Endometrium (tissue), 2 donors: ENCODE measurements around the gene LARGE1.
A peak's percentile ranks its signal among the peaks of the same experiment; 100 is the strongest.

Source experiments
- FAIRE-seq: peaks from 2 replicates; lab custom pipeline; 2012; peaks lifted over from hg19 to GRCh38; lab: Jason Lieb, UNC
- donor health status: control.
- donor health status: control.

Gene LARGE1

GRCh38 chr22:33853200-33854097 lies 66.8 kb downstream of the LARGE1 start:
- FAIRE-seq: no peak

- FAIRE-seq: peak; percentile 63
Measured at GRCh38 chr22:33851821-33852384, 68.4 kb downstream of the LARGE1 start.

- FAIRE-seq: no peak
Measured at GRCh38 chr22:33851240-33851639, 69.0 kb downstream of the LARGE1 start.

- FAIRE-seq: no peak
Measured at GRCh38 chr22:33850724-33851123, 69.6 kb downstream of the LARGE1 start.

- FAIRE-seq: peak; percentile 23
Measured at GRCh38 chr22:33850193-33850592, 70.1 kb downstream of the LARGE1 start.

GRCh38 chr22:33848251-33848650 lies 72.0 kb downstream of the LARGE1 start:
- FAIRE-seq: no peak

GRCh38 chr22:33844273-33844672 lies 76.0 kb downstream of the LARGE1 start:
- FAIRE-seq: no peak

GRCh38 chr22:33842421-33843094 lies 77.7 kb downstream of the LARGE1 start:
- no peak for FAIRE-seq

GRCh38 chr22:33842006-33842354 lies 78.3 kb downstream of the LARGE1 start:
- no peak for FAIRE-seq

- no peak for FAIRE-seq
Measured at GRCh38 chr22:33841281-33842005, 78.8 kb downstream of the LARGE1 start.

GRCh38 chr22:33838644-33839043 lies 81.6 kb downstream of the LARGE1 start:
- no peak for FAIRE-seq

- no peak for FAIRE-seq
Measured at GRCh38 chr22:33837826-33838225, 82.5 kb downstream of the LARGE1 start.

- no peak for FAIRE-seq
Measured at GRCh38 chr22:33835265-33835664, 85.0 kb downstream of the LARGE1 start.

GRCh38 chr22:33832558-33833151 lies 87.6 kb downstream of the LARGE1 start:
- no peak for FAIRE-seq

- no peak for FAIRE-seq
Measured at GRCh38 chr22:33831651-33832050, 88.6 kb downstream of the LARGE1 start.

- FAIRE-seq: no peak
Measured at GRCh38 chr22:33831207-33831606, 89.1 kb downstream of the LARGE1 start.

GRCh38 chr22:33829546-33830280 lies 90.6 kb downstream of the LARGE1 start:
- no peak for FAIRE-seq

GRCh38 chr22:33828302-33828701 lies 92.0 kb downstream of the LARGE1 start:
- FAIRE-seq: no peak

- FAIRE-seq: no peak
Measured at GRCh38 chr22:33825761-33826160, 94.5 kb downstream of the LARGE1 start.

- no peak for FAIRE-seq
Measured at GRCh38 chr22:33823552-33823951, 96.7 kb downstream of the LARGE1 start.

GRCh38 chr22:33821290-33821689 lies 99.0 kb downstream of the LARGE1 start:
- FAIRE-seq: no peak
